Measurements from ENCODE around the gene GMIP. TPM values are rescaled to one million over a fixed set of nuclear protein-coding genes. Genes with fewer than 3 reads are reported as not detected.

The GMIP gene
- total RNA-seq, 1 experiment from 2014 or later = 12.7 TPM

- Histone ChIP-seq H4K8ac (replicated peaks; ENCODE audit: insufficient read length, low read depth, low read length) (no peak overlapping the region), H3K18ac (ENCODE audit: insufficient read length, low read depth, low read length) (no peak overlapping the region), H3K27ac (ENCODE audit: insufficient read length, low read depth, low read length) (no peak overlapping the region), H3K56ac (ENCODE audit: insufficient read length, low read depth, low read length) (no peak overlapping the region), H2AK5ac (ENCODE audit: insufficient read length, low read length) (no peak overlapping the region), H2AFZ (ENCODE audit: low read length) (no peak overlapping the region), H3K4me1 (ENCODE audit: insufficient read depth, low read length) (no peaks in the 10 kb centered on the region), H3K4ac (ENCODE audit: low read depth, low read length) (no peak overlapping the region), H3K79me1 (ENCODE audit: insufficient read depth, low read depth, low read length, poor library complexity, severe bottlenecking) (no peaks in the 10 kb centered on the region), H2BK12ac (ENCODE audit: insufficient read length, low read depth, low read length) (no peak overlapping the region), H2BK15ac (ENCODE audit: low read depth, low read length) (no peak overlapping the region), H2BK20ac (ENCODE audit: low read depth, low read length, poor library complexity, severe bottlenecking) (no peak overlapping the region), H3T11ph (ENCODE audit: low read length) (no peak overlapping the region), H2BK5ac (ENCODE audit: insufficient read length, low read length) (no peak overlapping the region), H3K79me2 (ENCODE audit: insufficient read depth, low read length) (no peaks in the 10 kb centered on the region), H3K23me2 (ENCODE audit: insufficient read length, low read depth, low read length, poor library complexity, severe bottlenecking) (peaks cover 8% of the 10 kb centered on the region), H4K5ac (ENCODE audit: insufficient read length, low read depth, low read length) (no peak overlapping the region), H2BK120ac (ENCODE audit: low read depth, low read length, poor library complexity, severe bottlenecking) (no peak overlapping the region), H3K23ac (ENCODE audit: insufficient read length, low read depth, low read length) (no peak overlapping the region), H3K4me2 (ENCODE audit: insufficient read depth, insufficient read length, low read length) (peak overlapping the region; percentile 78), H3K27me3 (ENCODE audit: insufficient read depth, low read length) (no peaks in the 10 kb centered on the region), H3K9me3 (ENCODE audit: control insufficient read depth, low read depth, low read length) (no peaks in the 10 kb centered on the region), H4K20me1 (ENCODE audit: control insufficient read depth, insufficient read depth, insufficient read length) (no peaks in the 10 kb centered on the region), H4K91ac (ENCODE audit: insufficient read length, low read depth, low read length) (no peak overlapping the region), H3K14ac (ENCODE audit: insufficient read depth, low read length) (0 out of 2 replicates have a peak overlapping the region, but pooled peaks have one; percentile 11), H3K9ac (ENCODE audit: extremely low read depth, insufficient read length, low read length) (peak overlapping the region; percentile 16)
- WGBS (ENCODE audit: extremely low coverage, insufficient read length, low lambda C conversion rate) = no CpG with 5 or more reads among the region's 16 CpGs
- TF ChIP-seq, protein P1, sequence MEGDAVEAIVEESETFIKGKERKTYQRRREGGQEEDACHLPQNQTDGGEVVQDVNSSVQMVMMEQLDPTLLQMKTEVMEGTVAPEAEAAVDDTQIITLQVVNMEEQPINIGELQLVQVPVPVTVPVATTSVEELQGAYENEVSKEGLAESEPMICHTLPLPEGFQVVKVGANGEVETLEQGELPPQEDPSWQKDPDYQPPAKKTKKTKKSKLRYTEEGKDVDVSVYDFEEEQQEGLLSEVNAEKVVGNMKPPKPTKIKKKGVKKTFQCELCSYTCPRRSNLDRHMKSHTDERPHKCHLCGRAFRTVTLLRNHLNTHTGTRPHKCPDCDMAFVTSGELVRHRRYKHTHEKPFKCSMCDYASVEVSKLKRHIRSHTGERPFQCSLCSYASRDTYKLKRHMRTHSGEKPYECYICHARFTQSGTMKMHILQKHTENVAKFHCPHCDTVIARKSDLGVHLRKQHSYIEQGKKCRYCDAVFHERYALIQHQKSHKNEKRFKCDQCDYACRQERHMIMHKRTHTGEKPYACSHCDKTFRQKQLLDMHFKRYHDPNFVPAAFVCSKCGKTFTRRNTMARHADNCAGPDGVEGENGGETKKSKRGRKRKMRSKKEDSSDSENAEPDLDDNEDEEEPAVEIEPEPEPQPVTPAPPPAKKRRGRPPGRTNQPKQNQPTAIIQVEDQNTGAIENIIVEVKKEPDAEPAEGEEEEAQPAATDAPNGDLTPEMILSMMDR (conservative IDR thresholded peaks at IDR 0.05) = no peak
- peaks cover 12 to 36% (median 33%) of the 10 kb centered on the region in 3 experiments; a peak in 6 of 7 replicates for H3K36me3 Mint-ChIP-seq (ENCODE audit: insufficient read depth in 1 of 3, low read depth in 3 of 3)
- H3K9me3 Mint-ChIP-seq = no peaks in the 10 kb centered on the region; a peak in 1 of 5 replicates
- no peaks in the 10 kb centered on the region for H3K27me3 Mint-ChIP-seq (ENCODE audit: low read depth)
- H3K4me3 Mint-ChIP-seq = peak overlapping the region; percentile 89 to 90
- H3K27ac Mint-ChIP-seq = peak overlapping the region in 2 of 3 experiments; percentile 34 to 96; a peak in 4 of 7 replicates
- DNase-seq = no peak
- peaks cover 6 to 11% of the 10 kb centered on the region in 2 experiments for H3K4me1 Mint-ChIP-seq
These were observed 825 bp downstream of the GMIP start for GRCh38 chr19:19642506-19643157.

Measured in H9 (cell line).